Bone marrow (tissue), 2 donors: ENCODE measurements around the gene MYCN.
"Not testable (repeated sequence)": the region's sequence is repeated elsewhere in the genome, so short reads cannot be mapped to it uniquely, and the experiment has no call there.

Experiments
- DNase-seq, 2 donors: peaks; one replicate each; lab custom pipeline; 2025; lab: John Stamatoyannopoulos, UW

The MYCN gene

GRCh38 chr2:15907461-15908324 is 32.7 kb upstream of the MYCN start:
- no peak for DNase-seq

GRCh38 chr2:15908371-15908770 is 32.0 kb upstream of the MYCN start:
- DNase-seq, result no peak

GRCh38 chr2:15909157-15909556 is 31.2 kb upstream of the MYCN start:
- DNase-seq, result no peak

- DNase-seq, result no peak
Observed at GRCh38 chr2:15909736-15910135, 30.6 kb upstream of the MYCN start.

- not testable (repeated sequence) for DNase-seq
Observed at GRCh38 chr2:15911270-15911669, 29.1 kb upstream of the MYCN start.

- no peak for DNase-seq
Observed at GRCh38 chr2:15911686-15912085, 28.7 kb upstream of the MYCN start.

- no peak for DNase-seq
Observed at GRCh38 chr2:15912203-15912602, 28.1 kb upstream of the MYCN start.

GRCh38 chr2:15913146-15913545 is 27.2 kb upstream of the MYCN start:
- no peak for DNase-seq

GRCh38 chr2:15914596-15915385 is 25.6 kb upstream of the MYCN start:
- no peak for DNase-seq

- DNase-seq, result not testable (repeated sequence)
Observed at GRCh38 chr2:15915546-15915945, 24.8 kb upstream of the MYCN start.

GRCh38 chr2:15916336-15916735 is 24.0 kb upstream of the MYCN start:
- no peak for DNase-seq

- no peak for DNase-seq
Observed at GRCh38 chr2:15918761-15919356, 21.5 kb upstream of the MYCN start.

GRCh38 chr2:15919716-15920434 is 20.5 kb upstream of the MYCN start:
- DNase-seq, result no peak

- DNase-seq, result no peak
Observed at GRCh38 chr2:15920696-15921095, 19.7 kb upstream of the MYCN start.

GRCh38 chr2:15923597-15923996 is 16.8 kb upstream of the MYCN start:
- no peak for DNase-seq

- DNase-seq, result no peak
Observed at GRCh38 chr2:15925819-15926218, 14.5 kb upstream of the MYCN start.

GRCh38 chr2:15926252-15926651 is 14.1 kb upstream of the MYCN start:
- no peak for DNase-seq

- DNase-seq, result no peak
Observed at GRCh38 chr2:15927551-15928218, 12.7 kb upstream of the MYCN start.

GRCh38 chr2:15929008-15929407 is 11.3 kb upstream of the MYCN start:
- not testable (repeated sequence) for DNase-seq

- DNase-seq, result no peak
Observed at GRCh38 chr2:15929861-15930260, 10.5 kb upstream of the MYCN start.

- no peak for DNase-seq
Observed at GRCh38 chr2:15930589-15931318, 9.6 kb upstream of the MYCN start.
